ENCODE results near the gene TADA2B.

- TF ChIP-seq EZH2 (IDR thresholded peaks at IDR 0.05; ENCODE audit: insufficient read depth, poor library complexity, severe bottlenecking) (no peak), EZH2phosphoT487 (IDR thresholded peaks at IDR 0.05; ENCODE audit: insufficient read depth, low read depth) (no peak)
Measured at GRCh38 chr4:7034262-7035081, 8.7 kb upstream of the TADA2B start.
